Measurements from ENCODE around the gene PTGR2. TPM values are rescaled to one million over a fixed set of nuclear protein-coding genes. Genes with fewer than 3 reads are reported as not detected.

PTGR2 gene
- total RNA-seq, 1 experiment from 2014 or later: 12.0 TPM

GRCh38 chr14:73820631-73821030 is 31.0 kb upstream of the PTGR2 start:
- intact Hi-C loops (cut with micrococcal nuclease; ENCODE audit: unreplicated experiment): no loop called here
- BruUV-seq (replicated peaks): no TSS peak
- Mint-ChIP-seq H3K4me1 (ENCODE audit: low read depth, unreplicated experiment) (no peaks in the 10 kb centered on the region), H3K4me3 (ENCODE audit: low read depth, unreplicated experiment) (no peak overlapping the region), H3K27me3 (ENCODE audit: unreplicated experiment) (no peaks in the 10 kb centered on the region), H3K9me3 (ENCODE audit: low read depth, unreplicated experiment) (no peaks in the 10 kb centered on the region), H3K27ac (ENCODE audit: unreplicated experiment) (no peak overlapping the region), H3K36me3 (ENCODE audit: insufficient read depth, unreplicated experiment) (no peaks in the 10 kb centered on the region)
- no peak for DNase-seq
- CTCF ChIA-PET: no interaction called here
- no peak for TF ChIP-seq CTCF (IDR thresholded peaks at IDR 0.05; ENCODE audit: unreplicated experiment)

GRCh38 chr14:73823339-73823885 is 28.2 kb upstream of the PTGR2 start:
- CTCF ChIA-PET: no interaction called here
- no peaks in the 10 kb centered on the region for H3K4me1 Mint-ChIP-seq (ENCODE audit: low read depth, unreplicated experiment)
- no peaks in the 10 kb centered on the region for H3K36me3 Mint-ChIP-seq (ENCODE audit: insufficient read depth, unreplicated experiment)
- intact Hi-C loops (cut with micrococcal nuclease; ENCODE audit: unreplicated experiment): no loop called here
- H3K27ac Mint-ChIP-seq (ENCODE audit: unreplicated experiment): no peak overlapping the region
- BruUV-seq (replicated peaks): no TSS peak
- DNase-seq: no peak
- no peaks in the 10 kb centered on the region for H3K27me3 Mint-ChIP-seq (ENCODE audit: unreplicated experiment)
- H3K9me3 Mint-ChIP-seq (ENCODE audit: low read depth, unreplicated experiment): no peaks in the 10 kb centered on the region
- no peak overlapping the region for H3K4me3 Mint-ChIP-seq (ENCODE audit: low read depth, unreplicated experiment)
- no peak for TF ChIP-seq CTCF (IDR thresholded peaks at IDR 0.05; ENCODE audit: unreplicated experiment)

GRCh38 chr14:73824127-73824526 is 27.5 kb upstream of the PTGR2 start:
- CTCF ChIA-PET: no interaction called here
- intact Hi-C loops (cut with micrococcal nuclease; ENCODE audit: unreplicated experiment): no loop called here

GRCh38 chr14:73824536-73824935 is 27.1 kb upstream of the PTGR2 start:
- BruUV-seq (replicated peaks): no TSS peak
- H3K36me3 Mint-ChIP-seq (ENCODE audit: insufficient read depth, unreplicated experiment): no peaks in the 10 kb centered on the region
- no peak overlapping the region for H3K4me3 Mint-ChIP-seq (ENCODE audit: low read depth, unreplicated experiment)
- H3K27ac Mint-ChIP-seq (ENCODE audit: unreplicated experiment): no peak overlapping the region
- no peak for TF ChIP-seq CTCF (IDR thresholded peaks at IDR 0.05; ENCODE audit: unreplicated experiment)
- peaks cover 3% of the 10 kb centered on the region for H3K4me1 Mint-ChIP-seq (ENCODE audit: low read depth, unreplicated experiment)
- DNase-seq: no peak
- intact Hi-C loops (cut with micrococcal nuclease; ENCODE audit: unreplicated experiment): no loop called here
- no peaks in the 10 kb centered on the region for H3K27me3 Mint-ChIP-seq (ENCODE audit: unreplicated experiment)
- H3K9me3 Mint-ChIP-seq (ENCODE audit: low read depth, unreplicated experiment): no peaks in the 10 kb centered on the region
- CTCF ChIA-PET: interaction anchor here (0.6 to 2.0 kb wide), 2 partner anchors 96 to 437 kb away, joined by 3 to 4 read pairs; no protein-coding TSS in a partner anchor

More at GRCh38 chr14:73824127-73824526, 27.5 kb upstream of the PTGR2 start:
- no peak for TF ChIP-seq CTCF (IDR thresholded peaks at IDR 0.05; ENCODE audit: unreplicated experiment)
- H3K36me3 Mint-ChIP-seq (ENCODE audit: insufficient read depth, unreplicated experiment): no peaks in the 10 kb centered on the region
- DNase-seq: no peak
- no TSS peak for BruUV-seq (replicated peaks)
- H3K27ac Mint-ChIP-seq (ENCODE audit: unreplicated experiment): no peak overlapping the region
- no peaks in the 10 kb centered on the region for H3K9me3 Mint-ChIP-seq (ENCODE audit: low read depth, unreplicated experiment)
- H3K4me3 Mint-ChIP-seq (ENCODE audit: low read depth, unreplicated experiment): no peak overlapping the region
- no peaks in the 10 kb centered on the region for H3K4me1 Mint-ChIP-seq (ENCODE audit: low read depth, unreplicated experiment)
- no peaks in the 10 kb centered on the region for H3K27me3 Mint-ChIP-seq (ENCODE audit: unreplicated experiment)

All from Calu3 (cell line).